GM18499 (cell line): ENCODE data around the gene RPS6KA5.
A peak's percentile ranks its signal among the peaks of the same experiment; 100 is the strongest.
"Not testable (repeated sequence)": the region's sequence is repeated elsewhere in the genome, so short reads cannot be mapped to it uniquely, and the experiment has no call there.

Source experiments
- ATAC-seq: cut with Tn5 transposase; IDR thresholded peaks from one replicate; pipeline ENCODE4 v1.9.1; 2021; ENCODE audit warnings: moderate number of reproducible peaks; ENCODE audit not compliant: insufficient read depth, unreplicated experiment

The RPS6KA5 gene

DNA sequence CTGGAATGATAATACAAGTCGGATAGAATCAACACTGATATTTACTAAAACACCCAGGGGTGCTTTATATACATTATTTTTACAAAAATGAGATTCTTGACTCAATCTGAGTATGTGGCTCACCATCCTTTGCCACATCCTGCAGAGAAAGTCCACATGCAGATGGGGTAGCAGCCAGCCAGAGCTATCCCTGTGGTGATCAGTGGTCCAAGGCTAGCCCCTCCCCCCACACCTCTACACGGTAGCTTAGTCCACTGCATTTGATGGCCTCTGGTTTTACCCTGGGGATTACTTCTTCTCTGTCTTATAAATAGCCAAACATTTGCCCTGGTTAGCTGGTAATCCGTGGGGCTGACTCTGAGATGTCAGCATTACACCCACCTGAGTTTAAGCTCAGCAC lies 216.1 kb downstream of the RPS6KA5 start:
- no peak for ATAC-seq

DNA sequence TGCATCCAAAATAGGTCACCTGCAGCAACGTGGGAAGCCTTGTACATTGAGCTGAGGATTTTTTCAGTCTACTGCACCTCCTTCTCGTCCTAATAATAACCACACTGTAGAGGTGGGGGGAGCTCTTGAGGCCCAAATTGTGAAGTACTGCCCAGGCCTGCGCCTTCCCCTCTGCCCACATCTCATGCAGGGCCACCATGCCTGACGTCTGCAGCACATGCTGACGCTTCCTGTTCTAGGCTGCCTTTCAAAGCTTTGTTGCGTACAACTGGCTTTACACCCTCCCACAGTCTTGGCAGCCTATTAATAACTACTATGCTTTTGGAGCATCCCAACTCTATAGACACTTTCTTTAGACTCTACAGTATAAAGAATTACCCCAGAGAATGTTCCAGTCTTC lies 217.7 kb downstream of the RPS6KA5 start:
- ATAC-seq = no peak

DNA sequence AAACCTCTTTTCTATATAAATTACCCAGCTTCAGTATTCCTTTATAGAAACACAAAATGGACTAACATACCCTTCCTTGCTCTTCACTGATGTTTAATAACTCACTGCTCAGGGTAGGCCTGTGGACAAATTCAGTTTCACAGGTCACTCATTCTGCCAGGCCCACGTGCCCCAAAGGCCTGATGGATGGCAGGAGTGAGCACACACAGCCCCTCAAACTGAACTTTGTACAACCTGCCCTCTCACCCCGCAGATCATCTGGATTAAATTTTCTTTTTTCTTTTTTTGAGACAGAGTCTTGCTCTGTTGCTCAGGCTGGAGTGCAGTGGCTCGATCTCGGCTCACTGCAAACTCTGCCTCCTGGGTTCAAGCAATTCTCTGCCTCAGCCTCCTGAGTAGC lies 219.8 kb downstream of the RPS6KA5 start:
- not testable (repeated sequence) for ATAC-seq

DNA sequence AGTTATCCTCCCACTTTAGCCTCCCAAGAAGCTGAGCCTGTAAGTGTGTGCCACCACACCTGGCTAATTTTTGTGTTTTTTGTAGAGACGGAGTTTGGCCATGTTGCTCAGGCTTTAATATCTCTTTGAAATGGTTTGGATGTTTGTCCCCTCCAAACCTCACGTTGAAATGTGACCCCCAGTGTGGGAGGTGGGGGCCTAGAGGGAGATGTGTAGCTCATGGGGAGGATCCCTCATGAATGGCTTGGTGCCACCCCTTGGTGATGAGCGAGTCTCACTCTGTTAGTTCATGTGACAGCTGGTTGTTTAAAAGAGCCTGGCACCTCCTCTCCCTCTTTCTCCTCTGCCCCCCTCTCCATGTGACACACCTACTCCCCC lies 220.6 kb downstream of the RPS6KA5 start:
- ATAC-seq = no peak

DNA sequence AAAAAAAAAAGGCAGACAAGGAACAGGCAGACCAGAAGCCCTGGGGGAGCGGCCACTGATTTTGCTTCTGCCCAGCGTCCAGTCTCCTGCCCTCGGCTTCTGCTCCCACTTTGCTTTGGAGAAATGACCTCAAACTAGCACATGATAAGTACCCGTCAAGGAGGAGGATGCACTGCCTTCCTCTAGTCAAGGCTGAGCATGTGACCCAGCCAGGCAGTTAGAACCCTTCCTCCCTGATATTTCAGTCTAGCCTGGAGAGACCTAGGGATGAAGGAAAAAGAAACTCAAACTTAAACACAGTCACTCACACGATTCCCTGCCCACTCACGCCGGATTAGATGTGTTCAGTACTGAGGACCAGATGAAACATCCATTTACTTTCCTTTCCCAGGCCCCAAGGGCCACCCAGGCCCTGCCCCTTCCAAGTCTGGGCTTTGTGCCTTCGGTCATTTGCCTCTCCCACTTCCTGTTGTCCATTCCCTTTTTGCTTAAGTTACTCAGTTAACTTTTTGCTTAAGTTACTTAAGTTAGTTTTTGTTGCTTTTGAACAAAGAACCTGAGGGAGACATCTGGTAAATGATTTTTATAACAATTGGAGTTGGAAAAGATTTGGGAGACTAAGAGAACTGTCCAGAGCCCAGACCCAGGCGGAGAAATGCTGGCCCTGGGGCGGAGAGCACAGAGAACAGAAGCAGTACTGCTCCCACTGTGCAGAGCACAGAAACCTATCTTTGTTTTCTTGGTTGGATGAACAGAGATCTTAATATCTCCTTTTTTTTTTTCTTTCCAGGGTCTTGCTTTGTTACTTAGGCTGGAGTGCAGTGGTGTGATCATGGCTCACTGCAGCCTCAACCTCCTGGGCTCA lies 221.2 kb downstream of the RPS6KA5 start:
- no peak for ATAC-seq

DNA sequence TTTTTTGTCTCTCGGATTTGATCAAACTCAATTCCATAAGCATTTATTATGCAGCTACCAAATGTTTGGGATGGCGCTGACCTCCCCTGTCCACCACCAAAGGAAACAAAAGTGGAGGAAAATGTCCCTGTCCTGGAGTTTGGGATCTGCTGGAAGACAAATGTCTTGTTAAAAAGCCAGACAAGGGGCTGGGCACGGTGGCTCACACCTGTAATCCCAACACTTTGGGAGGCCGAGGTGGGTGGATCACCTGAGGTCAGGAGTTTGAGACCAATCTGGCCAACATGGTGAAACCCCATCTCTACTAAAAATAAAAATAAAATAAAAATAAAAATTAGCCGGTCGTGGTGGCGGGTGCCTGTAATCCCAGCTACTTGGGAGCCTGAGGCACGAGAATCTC lies 221.9 kb downstream of the RPS6KA5 start:
- not testable (repeated sequence) for ATAC-seq

DNA sequence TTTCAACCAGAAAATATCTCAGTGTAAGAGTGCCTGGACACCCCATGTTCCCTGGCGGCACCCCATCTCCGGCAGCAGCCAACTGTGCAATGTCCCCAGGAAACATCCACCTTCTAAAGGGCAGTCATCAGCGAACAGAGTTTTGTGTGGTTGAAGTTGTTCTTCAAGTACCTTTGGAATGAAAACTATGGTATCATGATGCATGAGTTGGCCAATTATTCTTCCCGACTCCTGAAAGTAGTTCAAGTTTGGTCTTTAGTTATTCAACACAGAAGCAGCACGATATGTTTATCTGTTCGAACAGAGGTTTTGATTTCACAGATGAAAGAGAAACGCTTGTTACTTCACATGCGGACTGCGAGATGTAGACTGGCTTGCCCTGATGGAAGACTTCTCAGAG lies 223.1 kb downstream of the RPS6KA5 start:
- ATAC-seq = no peak

DNA sequence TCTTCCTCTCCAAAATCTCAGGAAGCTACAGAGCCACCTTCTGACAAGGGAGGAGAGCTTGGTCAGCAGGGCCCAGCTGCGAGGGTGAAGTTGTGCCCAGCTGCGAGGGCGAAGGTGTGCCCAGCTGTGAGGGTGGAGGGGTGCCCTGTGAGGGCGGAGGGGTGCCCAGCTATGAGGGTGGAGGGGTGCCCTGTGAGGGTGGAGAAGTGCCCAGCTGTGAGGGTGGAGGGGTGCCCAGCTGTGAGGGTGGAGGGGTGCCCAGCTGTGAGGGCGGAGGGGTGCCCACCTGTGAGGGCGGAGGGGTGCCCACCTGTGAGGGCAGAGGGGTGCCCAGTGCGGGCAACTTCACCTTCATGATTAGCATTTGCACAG lies 223.8 kb downstream of the RPS6KA5 start:
- no peak for ATAC-seq

DNA sequence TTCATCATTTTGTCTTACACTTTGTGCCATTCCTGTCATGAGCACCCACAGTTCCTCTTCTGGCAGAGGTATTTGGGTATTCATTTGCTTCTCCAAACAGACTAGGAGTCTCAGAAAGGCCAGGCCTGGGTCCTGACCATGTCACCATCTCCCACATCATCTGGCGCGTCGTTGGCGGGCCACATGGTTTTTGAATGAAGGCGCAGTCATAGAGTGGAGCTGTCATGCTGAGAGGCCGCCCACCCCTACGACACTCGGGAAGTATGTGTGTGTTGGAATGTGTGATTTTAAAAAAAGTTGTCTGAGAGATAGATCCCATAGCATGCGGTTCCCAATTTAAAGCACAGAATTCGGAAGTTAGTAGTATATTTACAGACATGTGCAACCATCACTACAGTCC lies 228.6 kb downstream of the RPS6KA5 start:
- ATAC-seq = no peak

DNA sequence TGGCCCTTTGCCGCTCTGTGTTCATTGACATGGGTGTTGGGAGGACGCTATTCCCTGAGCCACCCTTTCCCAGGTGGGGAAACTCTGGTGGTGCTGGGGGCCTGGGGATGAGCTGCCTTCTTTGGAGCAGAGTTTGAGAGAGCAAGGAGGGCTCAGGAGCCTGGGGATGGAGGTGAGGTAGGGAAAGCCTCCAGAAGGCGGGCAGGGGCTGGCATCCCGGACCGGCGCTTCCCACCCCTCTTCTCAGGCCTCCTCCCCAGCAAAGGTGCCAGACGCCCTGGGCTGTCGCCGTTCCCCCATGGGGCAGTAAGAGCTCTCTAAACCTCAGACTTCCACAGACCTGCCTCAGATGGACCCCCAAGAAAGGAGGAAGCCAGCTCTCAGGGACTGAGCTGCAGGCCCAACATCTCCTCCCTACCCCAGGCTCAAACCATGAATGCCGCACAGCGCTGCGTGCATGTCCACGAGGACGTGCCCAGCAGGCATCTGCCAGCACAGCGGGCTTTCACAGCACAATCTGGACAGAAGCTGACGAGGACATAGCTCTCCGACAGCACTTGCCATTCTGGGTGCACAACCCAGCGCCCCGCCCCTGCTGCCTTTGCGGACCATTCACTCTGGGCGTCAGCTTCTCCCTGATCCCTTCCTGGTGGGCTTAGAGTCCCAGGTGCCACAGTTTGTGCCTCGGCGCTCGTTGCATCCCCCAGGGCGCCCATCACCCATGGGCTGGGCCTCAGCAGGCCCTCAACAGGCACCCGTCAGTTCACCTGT lies 229.3 kb downstream of the RPS6KA5 start:
- no peak for ATAC-seq

DNA sequence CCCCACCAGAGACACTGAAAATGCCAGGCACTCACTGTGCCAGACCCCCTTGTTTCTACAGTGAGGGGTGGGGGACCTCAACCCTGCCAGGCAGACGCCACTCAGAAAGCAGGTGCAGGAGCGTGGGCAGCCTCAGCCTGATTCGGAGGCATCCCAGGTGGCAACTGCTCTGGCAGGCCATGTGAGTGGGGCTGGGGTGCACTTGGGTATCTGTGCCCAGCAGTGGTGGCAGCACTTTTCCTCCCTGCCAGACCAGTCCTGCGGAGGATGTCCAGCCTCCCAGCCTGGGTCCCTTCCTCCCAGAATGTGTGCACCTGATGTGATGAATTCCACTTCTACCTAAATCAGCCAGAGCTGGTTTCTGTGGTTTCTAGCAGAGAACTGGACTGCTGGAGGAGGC lies 230.8 kb downstream of the RPS6KA5 start:
- no peak for ATAC-seq

DNA sequence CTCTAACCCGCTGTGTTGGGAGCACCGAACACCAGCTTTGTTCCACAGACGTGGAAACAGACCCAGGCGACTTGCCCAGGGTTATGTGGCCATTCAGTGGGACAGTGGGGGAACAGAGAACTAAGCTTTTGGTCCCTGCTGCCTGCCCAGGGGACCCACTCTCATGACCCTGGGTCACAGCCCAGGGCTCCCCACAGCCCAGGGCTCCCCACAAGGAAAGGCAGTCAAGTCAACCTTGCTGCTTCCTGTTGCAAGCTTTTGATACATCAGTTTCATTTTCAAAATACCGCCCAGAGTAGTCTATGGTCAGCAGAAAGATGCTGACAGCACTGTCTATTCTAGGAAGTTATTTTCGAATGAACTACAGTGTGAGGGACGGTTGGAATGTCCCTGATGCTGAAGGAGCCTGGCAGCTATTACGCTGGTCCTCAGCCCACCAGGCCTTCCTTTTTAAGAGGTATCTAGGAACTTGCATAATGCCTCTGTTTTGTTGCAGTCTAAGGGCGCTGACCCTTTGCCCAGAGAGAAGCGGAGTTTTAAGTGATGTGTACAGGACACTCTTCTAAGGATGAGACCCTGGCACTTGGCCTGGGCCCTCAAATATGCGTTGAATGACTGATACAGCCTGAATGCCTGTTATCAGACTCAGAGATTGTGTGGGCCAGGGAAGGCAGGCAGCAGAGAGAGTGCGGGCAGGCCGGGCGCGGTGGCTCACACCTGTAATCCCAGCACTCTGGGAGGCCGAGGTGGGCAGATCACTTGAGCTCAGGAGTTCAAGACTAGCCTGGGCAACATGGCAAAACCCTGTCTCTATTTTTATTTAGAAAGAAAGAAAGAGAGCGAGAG lies 231.6 kb downstream of the RPS6KA5 start:
- ATAC-seq = no peak

DNA sequence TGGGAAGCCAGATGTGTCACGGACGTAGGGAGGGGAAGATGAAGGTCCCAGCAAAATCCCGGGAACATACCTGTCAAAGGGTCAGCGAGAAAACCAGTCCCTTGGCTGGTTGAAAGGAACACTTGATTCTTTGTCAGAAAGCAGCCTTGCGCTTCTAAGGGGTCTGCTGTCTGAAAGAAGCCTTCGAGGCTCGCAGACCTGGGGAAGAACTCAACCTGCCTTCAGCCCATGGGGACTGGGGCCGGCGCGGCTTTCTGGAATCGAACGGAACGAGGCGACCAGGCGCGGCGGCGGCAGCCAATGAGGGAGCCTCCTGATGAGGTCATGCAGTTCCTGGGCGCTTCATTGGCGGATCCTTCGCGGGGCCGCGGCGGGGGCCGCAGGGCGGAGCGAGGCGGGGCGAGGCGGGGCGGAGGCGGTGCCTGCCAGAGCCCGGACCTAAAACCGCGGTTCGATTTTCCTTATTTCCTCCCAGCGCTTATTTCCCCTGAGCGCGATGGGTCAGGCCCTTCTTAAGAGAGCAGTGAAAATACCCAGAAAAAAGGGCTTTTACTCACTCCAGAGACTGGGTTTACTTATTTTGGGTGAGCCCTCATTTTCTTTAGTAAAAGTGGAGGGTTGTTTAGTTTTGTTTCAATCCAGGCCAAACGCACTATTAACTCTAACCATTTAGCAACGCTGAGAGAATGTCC lies 232.4 kb downstream of the RPS6KA5 start:
- peak; percentile 94 for ATAC-seq

DNA sequence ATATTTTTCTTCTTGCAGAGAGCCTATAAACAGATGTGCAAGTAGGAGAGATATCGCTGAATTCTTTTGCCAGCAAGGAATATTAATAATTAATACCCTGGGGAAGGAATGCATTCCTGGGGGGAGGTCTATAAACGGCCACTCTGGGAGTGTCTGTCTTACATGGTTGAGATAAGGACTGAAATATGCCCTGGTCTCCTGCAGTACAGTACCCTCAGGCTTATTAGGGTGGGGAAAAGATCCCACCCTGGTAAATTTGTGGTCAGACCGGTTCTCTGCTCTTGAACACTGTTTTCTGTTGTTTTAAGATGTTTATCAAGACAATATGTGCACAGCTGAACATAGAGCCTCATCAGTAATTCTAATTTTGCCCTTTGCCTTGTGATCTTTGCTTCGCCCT lies 236.9 kb downstream of the RPS6KA5 start:
- not testable (repeated sequence) for ATAC-seq

DNA sequence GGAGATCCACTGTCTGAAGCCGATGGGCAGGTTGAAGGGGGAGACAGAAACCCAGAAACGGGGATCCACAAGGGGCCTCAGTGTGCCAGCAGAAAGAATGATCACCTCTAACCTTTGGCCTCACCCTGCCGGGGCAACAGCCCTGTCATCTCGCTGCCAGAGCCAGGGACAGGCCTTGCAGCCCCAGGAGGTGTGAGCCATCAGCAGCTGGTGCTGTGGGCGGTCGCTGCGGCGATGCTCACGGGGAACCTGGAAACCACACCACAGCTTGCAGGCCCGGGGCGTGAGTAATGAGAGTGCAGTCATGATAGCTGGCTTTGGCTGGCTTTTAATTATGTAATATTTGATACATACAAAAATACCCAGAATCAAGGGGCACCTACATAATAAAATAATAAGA lies 239.5 kb downstream of the RPS6KA5 start:
- ATAC-seq = peak; percentile 69

DNA sequence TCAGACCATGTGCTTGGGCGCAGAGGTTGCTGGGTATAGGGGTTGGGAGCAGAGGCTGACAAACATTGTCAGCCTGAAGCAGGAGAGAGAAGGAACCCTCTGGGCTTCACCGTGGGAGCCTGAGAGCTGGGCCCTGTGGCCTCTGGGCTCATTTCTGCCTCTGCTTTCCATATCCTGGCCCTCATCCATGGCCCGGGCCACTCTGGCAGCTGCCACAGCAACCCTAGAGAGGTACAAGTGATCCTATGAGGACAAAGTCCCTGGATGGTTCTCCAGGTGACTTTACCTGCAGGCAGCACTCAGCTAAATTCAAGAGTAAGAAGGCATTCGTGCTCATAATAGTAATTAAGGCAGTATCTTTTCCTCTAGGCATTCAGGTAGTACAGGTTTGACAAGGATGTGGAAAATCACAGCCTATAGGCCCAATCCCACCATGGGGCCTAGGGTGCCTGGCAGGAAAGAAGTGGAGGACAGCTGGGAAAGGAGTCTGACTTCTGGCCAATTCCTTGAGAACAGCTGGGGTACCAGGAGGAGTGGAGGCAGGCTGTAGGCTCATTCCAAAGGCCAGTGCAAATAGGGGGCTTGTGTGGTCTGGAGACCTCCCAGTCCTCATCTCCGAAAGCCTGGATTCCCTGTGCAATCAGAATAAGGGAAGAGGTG lies 240.6 kb downstream of the RPS6KA5 start:
- no peak for ATAC-seq

DNA sequence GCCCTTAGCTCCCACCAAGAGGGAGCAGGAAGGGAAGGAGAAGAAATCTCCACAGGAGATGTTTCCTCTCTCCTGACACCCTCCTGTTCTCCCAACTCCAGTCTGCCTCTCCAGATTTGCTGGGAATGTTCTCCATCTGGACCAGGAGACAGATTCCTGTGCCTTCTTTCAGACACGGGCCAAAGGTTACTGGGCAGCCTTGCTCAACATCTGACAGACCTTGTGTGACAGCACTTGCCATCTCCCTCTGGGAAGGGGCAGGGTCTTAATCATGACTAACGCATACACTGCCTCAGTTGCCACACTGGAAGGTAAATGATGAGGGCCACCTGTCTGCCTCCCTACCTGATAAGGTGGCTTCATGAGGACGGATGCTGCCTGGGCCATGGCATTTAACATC lies 241.7 kb downstream of the RPS6KA5 start:
- no peak for ATAC-seq

DNA sequence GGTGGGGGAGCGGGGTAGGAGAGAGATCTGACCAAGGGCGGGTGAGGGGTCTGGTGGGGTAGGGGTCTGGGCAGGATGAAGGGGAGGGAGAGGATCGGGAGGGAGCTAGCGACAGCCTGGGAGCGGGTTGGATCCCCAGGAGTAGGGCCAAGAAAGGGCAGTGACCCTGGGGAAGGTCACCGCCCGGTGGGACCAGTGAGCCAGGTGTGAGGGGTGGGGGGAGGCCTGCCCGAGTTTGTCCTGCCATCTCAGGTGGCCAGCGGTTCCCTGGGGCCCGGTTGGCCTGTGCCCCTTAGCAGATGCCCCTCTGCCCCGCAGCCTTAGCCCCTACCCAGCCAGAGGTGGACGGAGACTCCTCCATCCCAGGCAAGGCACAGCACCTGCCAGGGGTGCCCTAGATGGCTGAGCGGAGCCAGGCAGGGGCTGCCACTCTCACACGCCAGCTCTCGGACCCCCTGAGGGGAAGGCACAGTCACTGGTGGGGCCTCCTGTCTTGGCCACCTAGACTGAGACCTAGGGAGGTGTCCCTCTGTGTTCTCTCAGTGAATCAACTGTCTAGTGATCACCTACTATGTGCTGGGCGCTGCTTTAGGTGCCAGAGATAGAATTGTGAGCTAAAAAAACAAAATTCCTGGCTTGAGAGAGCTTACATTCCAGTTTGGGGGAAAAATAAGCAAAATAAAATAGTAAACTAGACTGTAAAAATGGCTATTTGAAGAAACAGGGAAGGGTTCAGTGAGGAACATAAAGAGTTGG lies 243.6 kb downstream of the RPS6KA5 start:
- no peak for ATAC-seq
